Stimulated activated CD4-positive, alpha-beta T cell treated with anti-CD3 and anti-CD28 coated beads, TNF-alpha, amount 100 ng/mL, for 4 hours (primary cell): ENCODE data around the gene AREL1.

Experiments used
- DNase-seq, 3 experiments: peaks; one replicate each; pipeline ENCODE4 v3.0.0-alpha.2; 2020; ENCODE audit warnings: low read depth in 3 of 3

Gene AREL1

GRCh38 chr14:74635847-74636246 lies 77.0 kb downstream of the AREL1 start:
- DNase-seq, result no peak

GRCh38 chr14:74634964-74635363 lies 77.9 kb downstream of the AREL1 start:
- DNase-seq, result no peak

- DNase-seq, result no peak
Measured at GRCh38 chr14:74634481-74634880, 78.4 kb downstream of the AREL1 start.

GRCh38 chr14:74630881-74631690 lies 81.8 kb downstream of the AREL1 start:
- DNase-seq, result no peak

DNA sequence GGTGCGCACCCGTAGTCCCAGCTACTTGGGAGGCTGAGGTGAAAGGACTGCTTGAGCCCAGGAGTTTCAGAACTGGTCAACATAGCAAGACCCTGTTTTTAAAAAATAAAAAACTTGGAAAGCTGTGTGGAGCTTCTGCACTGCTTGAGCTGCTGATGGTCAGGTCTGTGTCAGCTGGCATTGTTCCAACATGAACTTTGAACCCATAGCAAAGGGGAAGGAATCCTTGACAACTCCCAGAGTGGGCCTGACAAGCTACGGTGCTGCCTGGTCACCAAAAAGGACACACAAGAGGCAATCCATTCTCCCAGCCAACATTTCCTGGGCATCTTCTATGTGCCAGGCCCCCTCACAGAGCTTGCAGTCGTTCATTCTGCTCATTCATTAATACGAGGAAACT lies 84.5 kb downstream of the AREL1 start:
- no peak for DNase-seq

GRCh38 chr14:74627076-74627475 lies 85.8 kb downstream of the AREL1 start:
- no peak for DNase-seq

DNA sequence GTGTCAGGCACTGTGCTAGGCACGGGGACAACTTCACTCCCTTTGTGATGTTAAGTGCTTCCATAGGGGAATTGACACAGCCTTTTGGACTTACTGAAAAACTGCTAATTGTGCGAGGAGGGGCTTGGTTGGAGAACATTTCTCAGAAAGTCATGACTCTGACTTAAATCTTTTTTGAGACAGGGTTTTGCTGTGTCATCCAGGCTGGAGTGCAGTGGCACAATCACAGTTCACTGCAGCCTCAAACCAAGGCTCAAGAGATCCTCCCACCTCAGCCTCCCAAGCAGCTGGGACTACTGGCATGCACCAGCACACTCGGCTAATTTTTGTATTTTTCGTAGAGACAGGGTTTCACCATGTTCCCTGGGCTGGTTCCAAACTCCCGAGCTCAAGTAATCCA lies 90.6 kb downstream of the AREL1 start:
- DNase-seq, result no peak

DNA sequence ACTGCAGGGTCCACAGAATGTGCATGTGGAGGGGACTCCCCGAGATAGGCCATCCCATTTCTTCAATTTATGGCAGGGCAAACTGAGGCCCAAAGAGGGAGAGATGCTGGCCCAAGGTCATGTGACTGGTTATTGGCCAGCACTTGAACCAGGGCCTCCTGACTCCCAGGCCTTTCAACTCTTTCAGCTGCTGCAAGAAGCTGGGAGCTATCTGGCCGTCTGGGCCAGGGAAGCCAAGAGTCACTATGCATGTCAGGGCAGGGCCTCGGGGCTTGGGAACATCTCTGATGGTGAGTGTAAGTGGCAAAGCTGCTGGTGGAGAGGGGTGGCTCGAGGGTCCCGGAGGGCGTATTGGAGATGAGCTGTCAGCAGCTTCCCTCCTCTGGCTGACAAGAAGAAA lies 91.3 kb downstream of the AREL1 start:
- no peak for DNase-seq

- DNase-seq, result no peak
Measured at GRCh38 chr14:74620923-74621322, 92.0 kb downstream of the AREL1 start.

DNA sequence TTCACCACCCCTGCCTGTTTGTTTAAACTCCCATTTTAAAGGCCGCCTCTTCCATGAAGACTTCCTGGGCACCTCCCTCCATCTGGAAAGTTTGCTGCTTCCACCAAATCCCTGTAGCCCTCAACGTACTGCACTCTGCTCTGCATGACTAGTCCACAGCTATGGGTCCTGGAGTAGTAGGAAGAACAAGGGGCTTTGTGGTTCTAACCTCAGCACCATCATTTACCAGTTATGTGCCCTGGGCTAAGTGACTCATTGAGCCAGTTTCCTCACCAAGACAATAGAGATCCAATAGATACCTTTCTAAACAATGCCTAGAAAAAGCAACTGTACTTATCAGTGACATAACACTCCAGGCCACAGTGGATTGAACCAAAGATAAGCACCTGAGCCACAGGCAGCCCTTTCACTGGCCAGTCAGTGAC lies 92.4 kb downstream of the AREL1 start:
- no peak for DNase-seq

DNA sequence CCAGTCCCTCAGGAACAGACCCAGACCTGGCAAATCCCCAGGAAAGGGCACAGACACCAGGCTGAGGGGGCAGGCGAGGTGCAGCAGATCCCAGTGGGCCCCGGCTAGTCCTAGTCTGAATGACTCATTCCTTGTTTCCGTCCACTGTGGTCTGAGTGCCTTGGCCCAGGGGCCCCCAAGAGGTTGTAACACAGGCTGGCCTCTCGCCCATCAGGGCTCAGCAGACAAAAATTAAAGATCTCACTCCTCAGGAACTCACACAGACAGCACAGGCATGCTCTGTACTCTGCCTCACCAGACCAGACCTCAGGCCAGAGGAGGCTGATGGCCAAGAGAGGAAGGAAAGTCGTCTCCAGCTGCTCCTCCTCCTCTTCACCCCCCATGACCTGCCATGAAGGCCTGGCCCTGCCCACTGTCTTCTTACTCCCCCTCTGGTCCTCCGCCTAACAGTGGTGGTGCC lies 93.2 kb downstream of the AREL1 start:
- DNase-seq, result no peak

- DNase-seq, result peak in 2 of 3 experiments; percentile 21 to 25
Measured at GRCh38 chr14:74618078-74618952, 94.6 kb downstream of the AREL1 start.

- DNase-seq, result no peak
Measured at GRCh38 chr14:74616996-74617700, 95.7 kb downstream of the AREL1 start.

DNA sequence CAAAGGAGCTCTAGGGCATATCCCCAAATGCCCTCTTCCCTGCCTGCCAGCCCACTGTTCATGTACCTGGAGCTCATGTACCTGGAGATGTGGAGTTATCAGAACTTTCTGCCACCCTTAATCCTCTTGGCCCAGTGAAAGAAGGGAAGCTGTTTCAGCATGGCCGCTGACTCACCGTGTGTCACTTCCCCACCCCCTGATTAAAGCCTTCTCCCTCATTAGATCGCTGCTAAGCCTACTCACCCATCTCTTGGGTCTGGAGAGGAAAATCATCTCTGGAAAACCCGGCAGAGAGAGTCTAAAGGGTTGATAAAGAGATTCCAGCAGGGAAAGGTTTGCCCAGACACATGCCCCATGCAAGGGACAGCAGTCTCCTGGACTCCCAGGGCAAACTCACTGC lies 96.4 kb downstream of the AREL1 start:
- no peak for DNase-seq

DNA sequence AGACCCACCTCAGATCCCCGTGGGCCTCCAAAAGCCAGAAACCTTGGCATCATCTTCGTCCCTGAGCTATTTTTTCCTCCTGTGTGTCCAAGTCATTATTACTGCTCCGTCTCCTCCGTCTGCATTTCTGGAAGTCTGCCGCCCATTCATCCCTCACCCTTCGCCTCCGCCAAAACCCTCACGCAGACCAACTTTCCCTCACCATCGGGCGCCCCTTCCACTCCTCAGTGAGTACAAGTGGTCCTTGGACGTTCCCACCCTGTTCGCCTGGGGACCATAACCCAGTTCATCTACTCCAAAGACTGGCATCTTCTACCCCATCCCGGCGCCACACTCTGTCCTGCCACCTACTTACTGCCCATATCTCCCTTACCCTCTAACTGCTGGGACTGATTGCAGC lies 97.1 kb downstream of the AREL1 start:
- no peak for DNase-seq

GRCh38 chr14:74614508-74615495 lies 98.1 kb downstream of the AREL1 start:
- DNase-seq, result no peak

DNA sequence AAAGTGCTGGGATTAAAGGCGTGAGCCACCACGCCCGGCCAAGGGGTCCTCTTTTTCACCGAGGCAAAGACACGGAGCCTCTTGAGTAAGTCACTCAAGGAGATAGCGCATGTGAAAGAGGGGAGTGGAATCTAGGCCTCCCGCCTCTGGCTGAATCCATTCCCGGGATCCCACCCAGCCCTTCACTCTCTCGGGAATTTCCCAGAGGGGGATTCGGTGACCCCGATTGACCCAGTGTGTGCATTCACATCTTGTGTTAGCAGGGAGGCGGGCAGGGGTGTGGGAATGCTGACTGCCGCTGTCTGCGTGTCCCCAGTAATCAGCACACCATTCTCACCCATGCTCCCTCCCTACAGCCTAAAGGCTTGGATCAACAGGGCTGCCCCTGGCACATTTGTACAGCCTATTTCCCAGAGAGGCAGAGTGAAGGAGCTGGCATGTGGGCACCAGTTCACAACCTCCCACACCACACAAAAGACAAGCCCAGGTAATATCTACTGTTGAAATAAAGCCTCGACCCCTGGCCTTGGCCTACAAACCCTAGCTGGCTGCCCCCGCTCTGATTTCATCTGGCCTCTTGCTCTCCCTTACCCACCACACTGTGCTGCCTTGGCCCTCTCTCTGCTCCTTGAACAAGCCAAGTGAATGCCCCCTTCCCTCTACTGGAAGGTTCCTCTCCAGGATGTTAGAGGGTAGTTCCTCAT lies 99.5 kb downstream of the AREL1 start:
- DNase-seq, result no peak

DNA sequence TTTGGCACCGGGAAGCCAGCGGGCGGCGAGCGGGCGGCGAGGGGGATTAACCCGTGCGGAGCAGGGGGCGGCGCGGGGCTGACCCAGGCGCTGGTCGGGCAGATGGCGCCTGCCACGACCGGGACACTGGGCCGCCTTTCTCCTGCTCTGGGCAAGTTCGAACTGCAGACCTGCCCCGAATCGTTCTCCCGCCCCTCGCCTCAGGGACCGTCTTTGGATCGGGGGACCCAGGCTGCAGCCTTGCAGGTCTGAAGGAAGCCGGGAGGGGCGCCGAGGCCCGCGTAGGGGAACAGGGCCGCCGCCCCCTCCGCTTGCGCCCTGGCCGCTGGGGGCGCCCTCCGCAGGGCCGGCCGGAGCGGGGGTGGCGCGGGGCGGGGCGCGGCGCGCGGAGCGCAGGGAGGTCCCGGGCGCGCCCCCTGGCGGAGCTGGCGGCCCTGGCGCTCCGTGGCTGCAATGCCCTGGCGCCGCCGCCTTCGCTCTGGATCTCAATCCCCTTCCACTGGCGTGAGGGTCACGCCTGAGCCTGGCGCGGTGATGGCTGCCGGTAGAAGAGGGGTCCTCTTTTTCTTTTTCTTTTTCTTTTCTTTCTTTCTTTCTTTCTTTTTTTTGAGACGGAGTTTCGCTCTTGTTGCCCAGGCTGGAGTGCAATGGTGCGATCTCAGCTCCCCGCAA lies 100.4 kb downstream of the AREL1 start:
- DNase-seq, result peak; percentile 60 to 74 (median 67)

DNA sequence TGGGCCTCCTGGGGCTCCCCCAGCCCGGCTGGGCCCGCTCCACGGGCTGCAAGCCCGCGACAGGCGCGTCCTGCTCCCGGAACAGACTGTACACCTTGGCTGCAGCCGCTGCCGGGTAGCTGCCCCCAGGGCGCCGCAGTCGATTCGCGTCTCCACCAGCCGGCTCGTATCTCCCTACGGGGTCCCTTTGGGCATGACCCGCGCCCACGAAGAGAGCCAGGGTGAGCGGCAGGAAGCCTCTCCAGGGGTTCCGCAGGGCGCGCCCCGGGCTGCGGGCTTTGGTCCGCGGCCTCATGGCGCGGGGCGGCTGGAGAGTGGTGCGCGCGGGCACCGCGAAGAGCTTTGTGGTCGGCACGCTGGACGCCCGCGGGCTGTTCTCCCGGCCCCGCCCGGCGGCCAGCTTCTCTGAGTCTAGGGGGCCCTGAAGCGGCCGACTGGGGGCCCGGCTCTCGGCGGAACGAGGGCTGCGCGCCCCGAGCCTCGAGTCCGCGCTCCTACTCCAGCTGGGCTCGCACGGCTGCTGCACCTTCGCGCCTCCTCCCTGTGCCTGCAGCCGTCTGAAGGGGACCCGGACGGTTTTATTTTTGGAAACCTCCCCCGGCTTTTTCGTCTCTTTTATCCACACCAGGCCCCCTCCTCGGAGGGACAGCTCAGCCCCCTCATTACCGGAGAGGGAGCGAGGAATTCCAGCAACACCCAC lies 101.1 kb downstream of the AREL1 start, which contains the start of gene LTBP2:
Gene LTBP2, minus strand, starts transcription at position 588 of the 700 bp plus-strand sequence. Its CDS starts 293 bp downstream, at position 295.
- no peak for DNase-seq
